Mononuclear cell (primary cell): ENCODE measurements around the gene CUBN. TPM values are rescaled to one million over a fixed set of nuclear protein-coding genes. Genes with fewer than 3 reads are reported as not detected.

ENCODE experiments used
- H3K27me3 ChIP-seq: 2 replicates; pipeline ENCODE4 v1.6.0; 2011; ENCODE audit warnings: low read length, control low read depth; ENCODE audit not compliant: insufficient read depth
- H3K4me1 ChIP-seq: 2 replicates; pipeline ENCODE4 v1.5.1; 2011; ENCODE audit warnings: mild to moderate bottlenecking, low read length, control low read depth; ENCODE audit not compliant: insufficient read depth
- H3K4me3 ChIP-seq: 2 replicates; pipeline ENCODE4 v1.5.1; 2011; ENCODE audit warnings: mild to moderate bottlenecking, low read length, moderate library complexity
- H3K9me3 ChIP-seq: 2 replicates; pipeline ENCODE4 v1.5.1; 2011; ENCODE audit warnings: low read depth, mild to moderate bottlenecking, control low read depth, low read length
- total RNA-seq: library from RNA; depleted of rRNA; stranded (reverse); fragments of >200 nt; gene quantifications from one replicate; pipeline ENCODE4 v1.2.3, GENCODE V29; 2012

CUBN gene
- 6.8 TPM for total RNA-seq

GRCh38 chr10:17129741-17130140 is at the start of gene CUBN:
Gene CUBN, minus strand, starts transcription at chr10:17129811. Its CDS starts 46 bp downstream, at chr10:17129765.
- H3K4me3 ChIP-seq = no peak within 1 kb of the TSS
- H3K9me3 ChIP-seq = no peaks in the 10 kb centered on the region
- H3K27me3 ChIP-seq = no peaks in the 10 kb centered on the region
- peaks cover 12% of the 10 kb centered on the region for H3K4me1 ChIP-seq

- Histone ChIP-seq H3K27me3 (no peaks in the 10 kb centered on the region), H3K9me3 (no peaks in the 10 kb centered on the region), H3K4me1 (peaks cover 5% of the 10 kb centered on the region), H3K4me3 (no peak overlapping the region)
Observed at GRCh38 chr10:17179002-17179401, 49.4 kb upstream of the CUBN start.

DNA sequence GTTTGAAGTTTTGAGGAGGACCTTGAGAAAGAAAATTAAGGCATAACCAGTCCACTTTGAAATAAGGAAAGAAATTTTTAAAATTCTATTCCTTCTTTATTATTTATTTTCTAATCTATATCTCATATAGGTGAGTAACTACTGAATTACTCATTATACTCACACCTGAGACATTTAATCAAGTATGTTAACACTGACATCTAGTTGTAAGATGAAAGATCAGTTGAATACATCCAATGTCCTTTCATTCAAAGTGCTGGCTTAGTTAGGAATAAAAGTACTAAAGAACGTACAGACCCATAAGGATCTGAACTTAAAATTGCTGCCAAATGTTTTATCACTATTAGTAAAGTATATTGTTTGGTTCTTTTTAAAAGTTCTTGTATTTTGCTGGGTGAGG is 48.4 kb upstream of the CUBN start:
- Histone ChIP-seq H3K4me1 (peaks cover 5% of the 10 kb centered on the region), H3K4me3 (no peak overlapping the region), H3K27me3 (no peaks in the 10 kb centered on the region), H3K9me3 (no peaks in the 10 kb centered on the region)

DNA sequence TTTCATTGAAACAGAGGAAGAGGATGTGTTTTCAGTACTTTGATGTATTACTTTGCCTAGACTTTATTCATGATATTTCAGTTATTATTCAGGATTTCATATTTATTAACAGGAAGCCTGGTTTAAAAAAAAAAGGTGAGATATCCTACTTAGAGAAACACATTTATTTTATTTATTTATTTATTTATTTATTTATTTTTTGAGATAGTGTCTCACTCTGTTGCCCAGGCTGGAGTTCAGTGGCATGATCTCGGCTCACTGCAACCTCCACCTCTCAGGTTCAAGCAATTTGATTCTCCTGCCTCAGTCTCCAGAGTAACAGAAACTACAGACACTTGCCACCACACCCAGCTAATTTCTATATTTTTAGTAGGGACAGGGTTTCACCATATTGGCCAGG is 47.4 kb upstream of the CUBN start:
- Histone ChIP-seq H3K4me1 (peaks cover 5% of the 10 kb centered on the region), H3K27me3 (no peaks in the 10 kb centered on the region), H3K9me3 (no peaks in the 10 kb centered on the region), H3K4me3 (no peak overlapping the region)

DNA sequence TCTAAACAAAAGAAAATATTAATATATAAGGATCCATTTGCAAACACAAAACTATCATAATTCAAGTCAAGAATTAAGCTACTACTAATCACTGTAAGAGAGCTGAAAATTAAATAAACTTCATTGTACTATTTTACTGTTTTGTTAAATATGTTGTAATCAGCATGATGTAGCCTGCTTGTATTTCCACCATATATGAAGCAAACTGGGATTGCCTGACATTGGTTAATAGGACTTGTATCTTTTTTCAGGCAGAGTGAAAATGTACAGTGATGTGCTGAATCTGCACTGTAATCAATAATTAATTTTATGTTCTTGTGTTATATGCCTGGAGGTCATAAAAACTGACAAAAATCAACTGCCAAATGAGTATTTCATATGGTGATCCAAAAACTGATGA is 46.5 kb upstream of the CUBN start:
- H3K27me3 ChIP-seq = no peaks in the 10 kb centered on the region
- H3K4me3 ChIP-seq = no peak overlapping the region
- no peaks in the 10 kb centered on the region for H3K9me3 ChIP-seq
- H3K4me1 ChIP-seq = peaks cover 5% of the 10 kb centered on the region

- Histone ChIP-seq H3K4me1 (peaks cover 5% of the 10 kb centered on the region), H3K9me3 (no peaks in the 10 kb centered on the region), H3K27me3 (no peaks in the 10 kb centered on the region), H3K4me3 (no peak overlapping the region)
Observed at GRCh38 chr10:17175551-17175950, 45.9 kb upstream of the CUBN start.

DNA sequence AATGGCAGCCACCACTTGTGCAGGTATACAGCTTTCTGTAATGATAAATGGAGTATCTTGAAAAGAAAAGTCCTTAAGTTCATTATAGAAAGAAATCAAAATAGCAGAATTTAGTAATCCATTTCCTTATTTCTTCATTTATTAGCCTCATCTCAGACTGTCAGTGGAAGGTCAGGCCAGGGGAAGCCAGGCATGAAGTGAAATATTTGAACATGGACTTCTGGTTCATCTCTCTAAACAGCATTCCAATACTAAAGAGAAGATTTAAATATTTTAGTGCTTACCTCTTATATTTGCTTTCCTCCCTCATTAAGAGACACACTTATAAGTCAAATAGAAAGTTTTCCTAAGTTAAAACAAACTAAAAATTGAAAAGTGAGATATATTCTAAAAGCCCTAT is 45.0 kb upstream of the CUBN start:
- peaks cover 5% of the 10 kb centered on the region for H3K4me1 ChIP-seq
- no peak overlapping the region for H3K4me3 ChIP-seq
- no peaks in the 10 kb centered on the region for H3K9me3 ChIP-seq
- H3K27me3 ChIP-seq = no peaks in the 10 kb centered on the region

DNA sequence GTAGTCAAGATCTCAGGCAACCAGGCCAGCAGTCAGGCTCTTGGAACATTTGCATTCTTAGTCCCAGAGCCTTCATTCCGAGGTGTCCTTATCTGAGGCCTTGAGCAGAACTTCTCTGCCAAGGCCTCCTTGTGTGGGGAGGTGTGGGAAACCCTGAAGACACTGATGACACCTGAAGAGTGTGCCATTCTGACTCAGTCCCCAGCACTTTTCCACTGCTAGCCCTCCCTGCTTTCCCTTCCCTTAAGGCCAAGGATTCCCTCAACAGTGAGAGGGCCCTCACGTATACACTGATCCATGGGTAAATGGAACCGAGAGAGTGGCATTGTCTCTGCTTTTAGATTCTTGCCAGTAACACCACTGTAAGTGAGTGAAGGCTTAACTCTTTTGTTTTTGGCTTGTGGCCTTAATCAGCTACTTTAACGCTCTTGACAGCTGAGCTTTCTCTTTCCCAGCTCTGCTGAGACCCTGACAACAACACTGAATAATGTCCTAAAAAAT is 41.6 kb upstream of the CUBN start:
- no peaks in the 10 kb centered on the region for H3K9me3 ChIP-seq

GRCh38 chr10:17169803-17170202 is 40.2 kb upstream of the CUBN start:
- Histone ChIP-seq H3K4me1 (no peaks in the 10 kb centered on the region), H3K4me3 (no peak overlapping the region), H3K27me3 (no peaks in the 10 kb centered on the region), H3K9me3 (no peaks in the 10 kb centered on the region)

More for the DNA sequence above, 41.6 kb upstream of the CUBN start:
- peaks cover 5% of the 10 kb centered on the region for H3K4me1 ChIP-seq
- H3K4me3 ChIP-seq = no peak overlapping the region
- no peaks in the 10 kb centered on the region for H3K27me3 ChIP-seq

- H3K9me3 ChIP-seq = no peaks in the 10 kb centered on the region
- no peaks in the 10 kb centered on the region for H3K27me3 ChIP-seq
- H3K4me1 ChIP-seq = no peaks in the 10 kb centered on the region
- no peak overlapping the region for H3K4me3 ChIP-seq
Observed at GRCh38 chr10:17166699-17167098, 37.1 kb upstream of the CUBN start.

DNA sequence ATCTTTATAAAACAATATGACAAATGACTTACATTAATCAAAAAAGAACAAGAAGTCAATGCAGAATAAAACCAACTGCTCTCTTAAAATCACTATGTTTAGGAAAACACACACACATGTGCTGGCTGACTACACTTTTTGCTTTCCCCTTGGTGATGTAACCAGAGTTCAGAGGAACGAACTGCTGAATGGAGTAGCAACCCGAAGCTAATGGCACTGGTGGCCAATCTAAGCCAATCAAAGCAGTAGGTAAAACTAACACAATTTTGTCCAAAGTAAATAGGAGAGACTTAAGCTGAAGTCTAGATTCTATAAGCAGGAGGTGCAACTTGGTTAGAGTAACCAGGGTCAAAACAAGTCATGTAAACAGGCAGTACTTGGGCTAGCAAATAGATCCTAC is 33.2 kb upstream of the CUBN start:
- Histone ChIP-seq H3K4me1 (no peaks in the 10 kb centered on the region), H3K4me3 (no peak overlapping the region), H3K9me3 (no peaks in the 10 kb centered on the region), H3K27me3 (no peaks in the 10 kb centered on the region)

DNA sequence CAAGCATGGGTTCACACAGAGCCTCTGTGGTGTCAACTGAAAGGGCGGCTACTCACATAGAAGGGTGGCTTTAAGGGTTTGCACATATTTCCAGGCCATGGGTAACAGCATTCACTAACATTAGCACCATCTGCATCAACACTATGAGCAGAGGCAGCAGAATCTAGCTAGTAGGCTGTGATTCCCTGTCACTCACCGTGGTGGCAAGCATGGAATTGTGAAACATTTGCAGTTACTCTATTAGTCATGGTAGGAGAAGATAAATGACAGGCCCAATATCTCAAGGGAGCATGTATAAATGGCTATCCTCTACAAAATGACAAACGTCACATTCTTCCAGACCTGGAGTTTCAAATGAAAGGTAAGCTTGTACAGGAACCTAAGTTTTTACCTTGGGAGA is 32.2 kb upstream of the CUBN start:
- Histone ChIP-seq H3K9me3 (no peaks in the 10 kb centered on the region), H3K27me3 (no peaks in the 10 kb centered on the region), H3K4me1 (no peaks in the 10 kb centered on the region), H3K4me3 (no peak overlapping the region)

- Histone ChIP-seq H3K4me3 (no peak overlapping the region), H3K9me3 (no peaks in the 10 kb centered on the region), H3K27me3 (no peaks in the 10 kb centered on the region), H3K4me1 (no peaks in the 10 kb centered on the region)
Observed at GRCh38 chr10:17157024-17157423, 27.4 kb upstream of the CUBN start.

- Histone ChIP-seq H3K9me3 (no peaks in the 10 kb centered on the region), H3K4me1 (no peaks in the 10 kb centered on the region), H3K27me3 (no peaks in the 10 kb centered on the region), H3K4me3 (no peak overlapping the region)
Observed at GRCh38 chr10:17155826-17156225, 26.2 kb upstream of the CUBN start.

DNA sequence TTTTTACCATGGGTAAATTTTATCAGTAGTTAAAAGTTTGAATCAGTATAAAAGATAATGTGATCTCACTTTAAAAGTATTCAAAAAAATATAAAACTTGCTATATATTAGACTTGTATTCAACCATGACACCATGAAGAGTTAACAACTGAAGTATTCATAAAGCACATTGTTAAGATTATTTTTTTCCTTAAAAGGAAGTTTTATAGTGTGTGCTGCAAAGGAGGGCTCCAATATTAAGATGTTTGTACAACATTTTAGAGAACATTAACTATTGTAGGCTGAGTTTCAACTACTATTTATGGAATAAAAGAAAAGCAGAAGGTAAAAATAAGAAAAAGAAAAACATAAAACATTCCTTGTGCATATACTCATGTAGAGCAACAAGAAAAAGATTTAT is 24.5 kb upstream of the CUBN start:
- no peak overlapping the region for H3K4me3 ChIP-seq
- no peaks in the 10 kb centered on the region for H3K4me1 ChIP-seq
- no peaks in the 10 kb centered on the region for H3K9me3 ChIP-seq
- H3K27me3 ChIP-seq = no peaks in the 10 kb centered on the region

DNA sequence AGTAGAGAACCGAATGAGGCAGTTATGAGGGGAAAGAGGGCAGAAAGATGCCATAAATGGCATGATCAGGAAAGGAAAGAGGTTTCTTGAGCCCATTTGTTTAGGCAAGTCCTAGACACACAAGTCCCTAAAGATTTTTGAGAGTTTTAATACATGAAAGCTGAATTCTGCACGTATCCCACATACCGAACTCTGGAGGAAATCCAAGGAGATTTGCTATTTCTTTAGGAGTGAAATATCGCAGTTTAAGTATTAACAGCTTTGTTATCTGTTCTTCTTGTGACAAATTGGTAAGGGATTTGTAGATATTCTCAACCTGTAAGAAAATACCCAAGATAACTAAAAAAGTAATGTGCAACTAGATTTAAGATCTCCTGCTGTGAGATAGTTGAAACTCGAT is 23.7 kb upstream of the CUBN start:
- Histone ChIP-seq H3K27me3 (no peaks in the 10 kb centered on the region), H3K4me1 (no peaks in the 10 kb centered on the region), H3K9me3 (no peaks in the 10 kb centered on the region), H3K4me3 (no peak overlapping the region)

- H3K4me1 ChIP-seq = no peaks in the 10 kb centered on the region
- H3K27me3 ChIP-seq = no peaks in the 10 kb centered on the region
- H3K9me3 ChIP-seq = no peaks in the 10 kb centered on the region
- H3K4me3 ChIP-seq = no peak overlapping the region
Observed at GRCh38 chr10:17151716-17152115, 22.1 kb upstream of the CUBN start.
